ENCODE measurements around the gene STAT4. TPM values are rescaled to one million over a fixed set of nuclear protein-coding genes. Genes with fewer than 3 reads are reported as not detected.

Gene STAT4
- total RNA-seq, 2 experiments from 2014 or later = 77.1 to 83.0 TPM

GRCh38 chr2:191178806-191179514 lies 28.2 kb upstream of the STAT4 start:
- Histone ChIP-seq H3K9me3 (ENCODE audit: control insufficient read depth in 1 of 2, insufficient read depth in 1 of 2, low read length in 2 of 2) (no peaks in the 10 kb centered on the region), H3K36me3 (ENCODE audit: insufficient read depth, low read length) (no peaks in the 10 kb centered on the region), H3K4me1 (ENCODE audit: insufficient read depth, low read length) (peaks cover 4% of the 10 kb centered on the region), H3K27ac (ENCODE audit: low read depth in 1 of 2, low read length in 2 of 2) (no peak overlapping the region), H3K27me3 (ENCODE audit: control insufficient read depth in 1 of 2, insufficient read depth in 2 of 2, low read length in 2 of 2) (no peaks in the 10 kb centered on the region), H3K4me3 (ENCODE audit: low read length) (no peak overlapping the region)
- Mint-ChIP-seq H3K27ac (no peak overlapping the region), H3K36me3 (ENCODE audit: low read depth) (no peaks in the 10 kb centered on the region), H3K27me3 (no peaks in the 10 kb centered on the region), H3K4me1 (ENCODE audit: low read depth) (no peaks in the 10 kb centered on the region), H3K9me3 (no peaks in the 10 kb centered on the region), H3K4me3 (no peak overlapping the region)
- no peak for ATAC-seq (ENCODE audit: poor library complexity)
- intact Hi-C loops (cut with DNase I, micrococcal nuclease) = no loop called here
- CTCF ChIA-PET = interaction anchor here (1.2 kb wide), 1 partner anchor 23 kb away, joined by 3 read pairs; no protein-coding TSS in a partner anchor
- POLR2A ChIA-PET = no interaction called here
- TF ChIP-seq CTCF (IDR thresholded peaks at IDR 0.05) = no peak
- DNase-seq = no peak

- no peak for TF ChIP-seq CTCF (IDR thresholded peaks at IDR 0.05)
- no peaks in the 10 kb centered on the region for H3K27me3 Mint-ChIP-seq
- no peak overlapping the region for H3K27ac Mint-ChIP-seq
- H3K4me1 Mint-ChIP-seq (ENCODE audit: low read depth) = no peaks in the 10 kb centered on the region
- DNase-seq (no peak), ATAC-seq (ENCODE audit: poor library complexity) (no peak)
- H3K4me3 Mint-ChIP-seq = no peak overlapping the region
- peaks cover 4% of the 10 kb centered on the region for H3K4me1 ChIP-seq (ENCODE audit: insufficient read depth, low read length)
- H3K4me3 ChIP-seq (ENCODE audit: low read length) = no peak overlapping the region
- intact Hi-C loops (cut with DNase I, micrococcal nuclease) = no loop called here
- no peak overlapping the region for H3K27ac ChIP-seq (ENCODE audit: low read depth in 1 of 2, low read length in 2 of 2)
- ChIA-PET POLR2A (no interaction called here), CTCF (interaction anchor here (1.2 kb wide), 1 partner anchor 22 kb away, joined by 3 read pairs; no protein-coding TSS in a partner anchor)
- no peaks in the 10 kb centered on the region for H3K36me3 Mint-ChIP-seq (ENCODE audit: low read depth)
- no peaks in the 10 kb centered on the region for H3K27me3 ChIP-seq (ENCODE audit: control insufficient read depth in 1 of 2, insufficient read depth in 2 of 2, low read length in 2 of 2)
- H3K9me3 ChIP-seq (ENCODE audit: control insufficient read depth in 1 of 2, insufficient read depth in 1 of 2, low read length in 2 of 2) = no peaks in the 10 kb centered on the region
- no peaks in the 10 kb centered on the region for H3K9me3 Mint-ChIP-seq
- no peaks in the 10 kb centered on the region for H3K36me3 ChIP-seq (ENCODE audit: insufficient read depth, low read length)
Measured at GRCh38 chr2:191177751-191178736, 27.2 kb upstream of the STAT4 start.

- POLR2A ChIA-PET = no interaction called here
- Mint-ChIP-seq H3K27me3 (no peaks in the 10 kb centered on the region), H3K36me3 (ENCODE audit: low read depth) (no peaks in the 10 kb centered on the region), H3K9me3 (no peaks in the 10 kb centered on the region), H3K27ac (no peak overlapping the region), H3K4me3 (no peak overlapping the region), H3K4me1 (ENCODE audit: low read depth) (no peaks in the 10 kb centered on the region)
- H3K9me3 ChIP-seq (ENCODE audit: control insufficient read depth in 1 of 2, insufficient read depth in 1 of 2, low read length in 2 of 2) = no peaks in the 10 kb centered on the region
- no peak overlapping the region for H3K4me3 ChIP-seq (ENCODE audit: low read length)
- H3K27me3 ChIP-seq (ENCODE audit: control insufficient read depth in 1 of 2, insufficient read depth in 2 of 2, low read length in 2 of 2) = no peaks in the 10 kb centered on the region
- ATAC-seq (ENCODE audit: poor library complexity) = no peak
- no peak overlapping the region for H3K27ac ChIP-seq (ENCODE audit: low read depth in 1 of 2, low read length in 2 of 2)
- H3K36me3 ChIP-seq (ENCODE audit: insufficient read depth, low read length) = no peaks in the 10 kb centered on the region
- peaks cover 4% of the 10 kb centered on the region for H3K4me1 ChIP-seq (ENCODE audit: insufficient read depth, low read length)
- no peak for DNase-seq
- CTCF ChIA-PET = no interaction called here
- TF ChIP-seq CTCF (IDR thresholded peaks at IDR 0.05) = no peak
- intact Hi-C loops (cut with DNase I, micrococcal nuclease) = no loop called here
Measured at GRCh38 chr2:191176801-191177438, 26.1 kb upstream of the STAT4 start.

Data from CD4-positive, alpha-beta T cell (primary cell).